ENCODE measurements around the gene ZSCAN22.

ZSCAN22 gene

GRCh38 chr19:58352760-58353671 is 26.2 kb downstream of the ZSCAN22 start, which contains the start of gene A1BG:
A1BG (minus strand) TSS chr19:58353492; CDS start chr19:58353437, 55 bp downstream.
- TF ChIP-seq, protein P1, sequence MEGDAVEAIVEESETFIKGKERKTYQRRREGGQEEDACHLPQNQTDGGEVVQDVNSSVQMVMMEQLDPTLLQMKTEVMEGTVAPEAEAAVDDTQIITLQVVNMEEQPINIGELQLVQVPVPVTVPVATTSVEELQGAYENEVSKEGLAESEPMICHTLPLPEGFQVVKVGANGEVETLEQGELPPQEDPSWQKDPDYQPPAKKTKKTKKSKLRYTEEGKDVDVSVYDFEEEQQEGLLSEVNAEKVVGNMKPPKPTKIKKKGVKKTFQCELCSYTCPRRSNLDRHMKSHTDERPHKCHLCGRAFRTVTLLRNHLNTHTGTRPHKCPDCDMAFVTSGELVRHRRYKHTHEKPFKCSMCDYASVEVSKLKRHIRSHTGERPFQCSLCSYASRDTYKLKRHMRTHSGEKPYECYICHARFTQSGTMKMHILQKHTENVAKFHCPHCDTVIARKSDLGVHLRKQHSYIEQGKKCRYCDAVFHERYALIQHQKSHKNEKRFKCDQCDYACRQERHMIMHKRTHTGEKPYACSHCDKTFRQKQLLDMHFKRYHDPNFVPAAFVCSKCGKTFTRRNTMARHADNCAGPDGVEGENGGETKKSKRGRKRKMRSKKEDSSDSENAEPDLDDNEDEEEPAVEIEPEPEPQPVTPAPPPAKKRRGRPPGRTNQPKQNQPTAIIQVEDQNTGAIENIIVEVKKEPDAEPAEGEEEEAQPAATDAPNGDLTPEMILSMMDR (conservative IDR thresholded peaks at IDR 0.05; ENCODE audit: low read depth, low read length), result no peak
- no peaks in the 10 kb centered on the region for H3K36me3 ChIP-seq (ENCODE audit: insufficient read depth)
- no peaks in the 10 kb centered on the region for H4K20me1 ChIP-seq (ENCODE audit: insufficient read depth)
- H3K4me2 ChIP-seq, result no peak within 1 kb of the TSS
- peaks cover 3% of the 10 kb centered on the region for H3K4me1 ChIP-seq (ENCODE audit: low read depth, poor library complexity, severe bottlenecking)
- H3K4me3 ChIP-seq (IDR thresholded peaks at IDR 0.05; ENCODE audit: insufficient read depth, low read depth, low read length), result no peak within 1 kb of the TSS
- no peak within 1 kb of the TSS for H3K9ac ChIP-seq
- H2AFZ ChIP-seq (ENCODE audit: low read depth), result no peak within 1 kb of the TSS
- H3K27ac ChIP-seq, result no peak within 1 kb of the TSS
- no peaks in the 10 kb centered on the region for H3K79me2 ChIP-seq (ENCODE audit: insufficient read depth, low read depth)
- peaks cover 5% of the 10 kb centered on the region; the same call in 1 of the 2 replicates for H3K27me3 ChIP-seq (ENCODE audit: insufficient read depth, low read depth)

DNA sequence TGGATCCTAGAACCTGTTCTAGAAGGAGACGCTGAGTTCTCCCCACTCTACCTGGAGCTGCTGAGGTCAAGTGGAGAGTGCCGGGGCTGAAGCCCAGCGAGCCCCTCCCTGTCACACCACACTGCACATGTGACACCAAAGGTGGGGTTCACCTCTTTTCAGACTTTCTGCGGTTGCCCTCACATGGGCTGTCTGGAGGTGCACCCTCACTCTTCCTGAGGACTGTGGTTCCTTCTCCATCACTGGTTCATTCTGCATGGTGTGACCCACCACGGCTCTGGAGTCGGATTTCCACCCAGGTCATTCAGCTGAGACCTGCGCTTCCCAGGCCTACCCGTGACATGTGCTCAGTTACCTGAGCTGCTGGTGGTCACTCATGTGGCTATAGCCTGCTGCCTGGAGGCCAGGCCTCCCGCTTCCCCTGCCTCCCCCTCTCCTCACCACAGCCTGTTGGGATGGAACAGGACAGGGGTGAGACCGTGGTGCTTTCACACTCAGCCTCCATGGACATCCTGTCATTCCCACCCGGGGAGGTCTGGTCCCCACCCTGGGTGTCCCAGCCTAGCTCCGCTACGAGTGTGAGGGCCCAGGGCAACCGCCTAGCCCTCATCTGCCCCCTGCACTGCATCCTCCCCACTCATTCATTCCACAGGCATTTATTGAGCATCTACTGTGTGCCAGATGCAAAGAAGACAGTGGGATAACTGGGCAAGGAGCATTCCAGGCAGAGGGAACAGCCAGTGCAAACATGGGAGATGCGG is 27.1 kb downstream of the ZSCAN22 start:
- Histone ChIP-seq H4K20me1 (ENCODE audit: insufficient read depth) (no peaks in the 10 kb centered on the region), H3K4me1 (ENCODE audit: low read depth, poor library complexity, severe bottlenecking) (peaks cover 3% of the 10 kb centered on the region), H3K27ac (no peak overlapping the region), H3K4me3 (IDR thresholded peaks at IDR 0.05; ENCODE audit: insufficient read depth, low read depth, low read length) (no peak overlapping the region), H3K27me3 (ENCODE audit: insufficient read depth, low read depth) (no peaks in the 10 kb centered on the region; the same call in 1 of the 2 replicates), H3K9ac (no peak overlapping the region), H2AFZ (ENCODE audit: low read depth) (no peak overlapping the region), H3K36me3 (ENCODE audit: insufficient read depth) (no peaks in the 10 kb centered on the region), H3K4me2 (no peak overlapping the region), H3K79me2 (ENCODE audit: insufficient read depth, low read depth) (no peaks in the 10 kb centered on the region)
- TF ChIP-seq, protein P1 (conservative IDR thresholded peaks at IDR 0.05; ENCODE audit: low read depth, low read length), result no peak

DNA sequence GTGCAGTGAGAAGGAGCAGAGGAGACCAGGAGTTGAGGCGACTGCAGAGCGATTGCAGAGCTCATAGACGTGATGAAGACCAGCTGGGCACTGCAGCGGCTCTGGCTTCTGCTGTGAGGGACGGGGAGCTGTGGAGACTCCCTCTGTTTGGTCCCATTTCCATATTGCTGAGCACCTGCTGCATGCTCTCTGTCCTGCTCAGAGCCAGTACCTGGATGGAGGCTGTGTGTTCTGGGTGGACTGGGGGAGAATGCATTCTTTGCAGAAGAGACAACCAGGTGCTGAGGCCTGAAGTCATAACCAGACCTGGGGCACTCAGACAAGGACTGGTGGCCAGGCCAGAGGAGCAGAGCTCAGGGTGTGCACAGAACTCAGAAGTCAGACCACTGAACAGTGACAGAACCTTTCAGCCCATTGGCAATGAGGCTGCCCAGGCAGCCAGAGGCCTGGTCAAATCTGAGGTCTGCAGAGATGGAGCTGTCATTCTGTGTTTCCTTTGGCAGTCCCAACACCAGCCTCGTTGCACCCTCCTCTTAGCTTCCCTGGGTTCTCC is 27.8 kb downstream of the ZSCAN22 start:
- H3K27ac ChIP-seq, result no peak overlapping the region
- H3K4me1 ChIP-seq (ENCODE audit: low read depth, poor library complexity, severe bottlenecking), result peaks cover 3% of the 10 kb centered on the region
- H4K20me1 ChIP-seq (ENCODE audit: insufficient read depth), result no peaks in the 10 kb centered on the region
- no peak overlapping the region for H3K4me3 ChIP-seq (IDR thresholded peaks at IDR 0.05; ENCODE audit: insufficient read depth, low read depth, low read length)
- H3K27me3 ChIP-seq (ENCODE audit: insufficient read depth, low read depth), result no peaks in the 10 kb centered on the region; the same call in 1 of the 2 replicates
- no peak overlapping the region for H2AFZ ChIP-seq (ENCODE audit: low read depth)
- H3K9ac ChIP-seq, result no peak overlapping the region
- no peaks in the 10 kb centered on the region for H3K79me2 ChIP-seq (ENCODE audit: insufficient read depth, low read depth)
- TF ChIP-seq, protein P1 (conservative IDR thresholded peaks at IDR 0.05; ENCODE audit: low read depth, low read length), result no peak
- no peaks in the 10 kb centered on the region for H3K36me3 ChIP-seq (ENCODE audit: insufficient read depth)
- no peak overlapping the region for H3K4me2 ChIP-seq

- Histone ChIP-seq H3K79me2 (ENCODE audit: insufficient read depth, low read depth) (no peaks in the 10 kb centered on the region), H3K4me1 (ENCODE audit: low read depth, poor library complexity, severe bottlenecking) (peaks cover 3% of the 10 kb centered on the region), H3K27ac (no peak overlapping the region), H3K4me3 (IDR thresholded peaks at IDR 0.05; ENCODE audit: insufficient read depth, low read depth, low read length) (no peak overlapping the region), H3K36me3 (ENCODE audit: insufficient read depth) (no peaks in the 10 kb centered on the region), H3K27me3 (ENCODE audit: insufficient read depth, low read depth) (no peaks in the 10 kb centered on the region; the same call in 1 of the 2 replicates), H3K9ac (no peak overlapping the region), H4K20me1 (ENCODE audit: insufficient read depth) (no peaks in the 10 kb centered on the region), H2AFZ (ENCODE audit: low read depth) (no peak overlapping the region), H3K4me2 (no peak overlapping the region)
- TF ChIP-seq, protein P1 (conservative IDR thresholded peaks at IDR 0.05; ENCODE audit: low read depth, low read length), result no peak
Measured at GRCh38 chr19:58355215-58355796, 28.5 kb downstream of the ZSCAN22 start.

Data from KMS-11 (cell line).